WTC11 (cell line): ENCODE data around the gene KCNIP1. TPM values are rescaled to one million over a fixed set of nuclear protein-coding genes. Genes with fewer than 3 reads are reported as not detected.

Source experiments
- ATAC-seq: fragments of 200-7000 bp; cut with Tn5 transposase; 2 replicates; pipeline ENCODE4 v1.10.0; 2021; ENCODE audit warnings: mild to moderate bottlenecking, moderate library complexity
- CTCF ChIA-PET: fragments of 300-600 bp; sonication (Branson Sonifier 250); formaldehyde crosslinking; loops from one replicate; lab custom pipeline; 2021; ENCODE audit warnings: antibody characterized with exemption; lab: Charles Lee
- POLR2A ChIA-PET: fragments of 350-600 bp; sonication (Branson Sonifier 250); formaldehyde crosslinking; loops from one replicate; lab custom pipeline; 2021; ENCODE audit warnings: antibody characterized with exemption; lab: Charles Lee
- DNase-seq: peaks from one replicate; pipeline ENCODE4 v3.0.0; 2021; ENCODE audit warnings: low spot score
- H3K27ac Mint-ChIP-seq: 2 replicates; pipeline ENCODE4 v1.8.0; 2021; ENCODE audit warnings: mixed read lengths
- H3K27me3 Mint-ChIP-seq: 2 replicates; pipeline ENCODE4 v1.8.0; 2021; ENCODE audit warnings: low read depth, mild to moderate bottlenecking, moderate library complexity, mixed read lengths
- H3K36me3 Mint-ChIP-seq: 2 replicates; pipeline ENCODE4 v1.8.0; 2021; ENCODE audit warnings: mixed read lengths
- H3K4me1 Mint-ChIP-seq: 2 replicates; pipeline ENCODE4 v1.8.0; 2022; ENCODE audit warnings: mixed read lengths
- H3K4me3 Mint-ChIP-seq: 2 replicates; pipeline ENCODE4 v1.8.0; 2021; ENCODE audit warnings: mild to moderate bottlenecking, moderate library complexity, mixed read lengths
- H3K9me3 Mint-ChIP-seq: 2 replicates; pipeline ENCODE4 v1.8.0; 2021; ENCODE audit warnings: mixed read lengths
- CBFB ChIP-seq: sonication (generic); formaldehyde crosslinking; IDR thresholded peaks from 2 replicates; pipeline ENCODE4 v1.8.1; 2022; ENCODE audit warnings: mild to moderate bottlenecking, low read depth, missing genetic modification reagents
- ELF4 ChIP-seq: sonication (generic); formaldehyde crosslinking; IDR thresholded peaks from 2 replicates; pipeline ENCODE4 v1.8.1; 2022; ENCODE audit warnings: low read depth, mild to moderate bottlenecking, moderate library complexity, missing genetic modification reagents
- ETV6 ChIP-seq: sonication (generic); formaldehyde crosslinking; IDR thresholded peaks from 2 replicates; pipeline ENCODE4 v1.8.1; 2022; ENCODE audit warnings: mild to moderate bottlenecking, missing genetic modification reagents
- FOXP1 ChIP-seq: sonication (generic); formaldehyde crosslinking; IDR thresholded peaks from 2 replicates; pipeline ENCODE4 v1.8.0; 2022; ENCODE audit warnings: missing genetic modification reagents, mild to moderate bottlenecking, moderate library complexity, borderline replicate concordance
- IRF2 ChIP-seq: sonication (generic); formaldehyde crosslinking; IDR thresholded peaks from 2 replicates; pipeline ENCODE4 v1.8.0; 2022; ENCODE audit warnings: low read depth, missing genetic modification reagents, borderline replicate concordance
- JAZF1 ChIP-seq: fragments of 250-450 bp; sonication (Bioruptor Pico); IDR thresholded peaks from 2 replicates; pipeline ENCODE4 v1.9.0; 2021; ENCODE audit warnings: moderate library complexity, mild to moderate bottlenecking, inconsistent platforms
- TEAD4 ChIP-seq: sonication (generic); formaldehyde crosslinking; IDR thresholded peaks from 2 replicates; pipeline ENCODE4 v1.8.0; 2022; ENCODE audit warnings: mild to moderate bottlenecking, missing genetic modification reagents
- ZNF121 ChIP-seq: sonication (generic); formaldehyde crosslinking; IDR thresholded peaks from 2 replicates; pipeline ENCODE4 v1.8.0; 2023; ENCODE audit warnings: missing genetic modification reagents
- ZNF219 ChIP-seq: sonication (generic); formaldehyde crosslinking; IDR thresholded peaks from 2 replicates; pipeline ENCODE4 v1.8.0; 2023; ENCODE audit warnings: missing genetic modification reagents, mild to moderate bottlenecking, borderline replicate concordance
- ZNF232 ChIP-seq: sonication (generic); formaldehyde crosslinking; IDR thresholded peaks from 2 replicates; pipeline ENCODE4 v1.8.0; 2022; ENCODE audit warnings: mild to moderate bottlenecking, missing genetic modification reagents
- ZNF317 ChIP-seq: sonication (generic); formaldehyde crosslinking; IDR thresholded peaks from 2 replicates; pipeline ENCODE4 v1.8.1; 2023; ENCODE audit warnings: low read depth, mild to moderate bottlenecking, moderate library complexity, missing genetic modification reagents, borderline replicate concordance
- ZNF396 ChIP-seq: fragments of 250-450 bp; sonication (Bioruptor Pico); IDR thresholded peaks from 2 replicates; pipeline ENCODE4 v1.8.0; 2021; ENCODE audit warnings: mild to moderate bottlenecking, moderate library complexity, borderline replicate concordance
- total RNA-seq: library from RNA; stranded (reverse); gene quantifications from 3 replicates; pipeline ENCODE4 v1.2.3, GENCODE V29; 2021
- TF ChIP-seq, protein P1 (sequence below): sonication (generic); formaldehyde crosslinking; IDR thresholded peaks from 2 replicates; pipeline ENCODE4 v1.8.0; 2023; ENCODE audit warnings: missing genetic modification reagents, mild to moderate bottlenecking, borderline replicate concordance
- TF ChIP-seq, protein P2 (sequence below): sonication (generic); formaldehyde crosslinking; IDR thresholded peaks from 2 replicates; pipeline ENCODE4 v1.8.1; 2022; ENCODE audit warnings: low read depth, missing genetic modification reagents, borderline replicate concordance
- TF ChIP-seq, protein P3 (sequence below): sonication (generic); formaldehyde crosslinking; IDR thresholded peaks from 2 replicates; pipeline ENCODE4 v1.8.1; 2023; ENCODE audit warnings: mild to moderate bottlenecking, missing genetic modification reagents
- TF ChIP-seq, protein P4 (sequence below): sonication (generic); formaldehyde crosslinking; IDR thresholded peaks from 2 replicates; pipeline ENCODE4 v1.8.1; 2023; ENCODE audit warnings: mild to moderate bottlenecking, missing genetic modification reagents, moderate library complexity
- TF ChIP-seq, protein P5 (sequence below): sonication (generic); formaldehyde crosslinking; IDR thresholded peaks from 2 replicates; pipeline ENCODE4 v1.8.0; 2022; ENCODE audit warnings: mild to moderate bottlenecking, missing genetic modification reagents
- TF ChIP-seq, protein P6 (sequence below): fragments of 250-450 bp; sonication (Bioruptor Pico); IDR thresholded peaks from 2 replicates; pipeline ENCODE4 v2.1.2; 2022; ENCODE audit warnings: mild to moderate bottlenecking, moderate library complexity
- TF ChIP-seq, protein P7 (sequence below): sonication (generic); formaldehyde crosslinking; IDR thresholded peaks from 2 replicates; pipeline ENCODE4 v1.8.0; 2022; ENCODE audit warnings: mild to moderate bottlenecking, missing genetic modification reagents
- TF ChIP-seq, protein P8 (sequence below): sonication (generic); formaldehyde crosslinking; IDR thresholded peaks from 2 replicates; pipeline ENCODE4 v1.8.0; 2022; ENCODE audit warnings: mild to moderate bottlenecking, missing genetic modification reagents

KCNIP1 gene
- total RNA-seq, 1 experiment from 2014 or later = 0.59 TPM

DNA sequence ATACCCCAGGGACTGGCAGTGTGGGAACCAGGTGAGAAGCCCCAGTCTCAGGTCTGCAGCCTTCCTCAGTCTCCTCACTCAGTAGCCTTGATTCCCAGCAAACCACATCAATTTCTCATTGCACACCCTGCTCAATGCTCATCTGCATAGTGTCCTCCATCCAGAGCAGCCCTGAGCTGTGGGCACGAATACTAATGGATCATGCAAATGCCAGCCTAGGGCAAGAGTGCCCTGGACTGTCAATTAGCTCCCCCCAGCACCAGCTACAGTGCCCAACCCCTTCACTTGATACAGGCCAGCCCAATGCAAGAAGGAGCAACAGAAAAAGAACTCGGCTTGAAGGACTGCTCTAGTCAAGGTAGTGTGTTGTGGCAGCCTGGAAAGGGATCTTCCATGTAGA lies 9.8 kb upstream of the KCNIP1 start:
- DNase-seq (no peak), ATAC-seq (no peak)
- Mint-ChIP-seq H3K4me1 (peaks cover 17% of the 10 kb centered on the region), H3K4me3 (no peak overlapping the region), H3K27me3 (no peaks in the 10 kb centered on the region), H3K9me3 (no peaks in the 10 kb centered on the region), H3K27ac (no peak overlapping the region), H3K36me3 (no peaks in the 10 kb centered on the region)
- CTCF ChIA-PET = no interaction called here
- POLR2A ChIA-PET = no interaction called here
- no peak for TF ChIP-seq ZNF317 (CRISPR knock-in tag)
- TF ChIP-seq ELF4 (CRISPR knock-in tag) = no peak
- no peak for TF ChIP-seq ZNF232 (CRISPR knock-in tag)
- no peak for TF ChIP-seq TEAD4 (CRISPR knock-in tag)
- TF ChIP-seq, protein P1, sequence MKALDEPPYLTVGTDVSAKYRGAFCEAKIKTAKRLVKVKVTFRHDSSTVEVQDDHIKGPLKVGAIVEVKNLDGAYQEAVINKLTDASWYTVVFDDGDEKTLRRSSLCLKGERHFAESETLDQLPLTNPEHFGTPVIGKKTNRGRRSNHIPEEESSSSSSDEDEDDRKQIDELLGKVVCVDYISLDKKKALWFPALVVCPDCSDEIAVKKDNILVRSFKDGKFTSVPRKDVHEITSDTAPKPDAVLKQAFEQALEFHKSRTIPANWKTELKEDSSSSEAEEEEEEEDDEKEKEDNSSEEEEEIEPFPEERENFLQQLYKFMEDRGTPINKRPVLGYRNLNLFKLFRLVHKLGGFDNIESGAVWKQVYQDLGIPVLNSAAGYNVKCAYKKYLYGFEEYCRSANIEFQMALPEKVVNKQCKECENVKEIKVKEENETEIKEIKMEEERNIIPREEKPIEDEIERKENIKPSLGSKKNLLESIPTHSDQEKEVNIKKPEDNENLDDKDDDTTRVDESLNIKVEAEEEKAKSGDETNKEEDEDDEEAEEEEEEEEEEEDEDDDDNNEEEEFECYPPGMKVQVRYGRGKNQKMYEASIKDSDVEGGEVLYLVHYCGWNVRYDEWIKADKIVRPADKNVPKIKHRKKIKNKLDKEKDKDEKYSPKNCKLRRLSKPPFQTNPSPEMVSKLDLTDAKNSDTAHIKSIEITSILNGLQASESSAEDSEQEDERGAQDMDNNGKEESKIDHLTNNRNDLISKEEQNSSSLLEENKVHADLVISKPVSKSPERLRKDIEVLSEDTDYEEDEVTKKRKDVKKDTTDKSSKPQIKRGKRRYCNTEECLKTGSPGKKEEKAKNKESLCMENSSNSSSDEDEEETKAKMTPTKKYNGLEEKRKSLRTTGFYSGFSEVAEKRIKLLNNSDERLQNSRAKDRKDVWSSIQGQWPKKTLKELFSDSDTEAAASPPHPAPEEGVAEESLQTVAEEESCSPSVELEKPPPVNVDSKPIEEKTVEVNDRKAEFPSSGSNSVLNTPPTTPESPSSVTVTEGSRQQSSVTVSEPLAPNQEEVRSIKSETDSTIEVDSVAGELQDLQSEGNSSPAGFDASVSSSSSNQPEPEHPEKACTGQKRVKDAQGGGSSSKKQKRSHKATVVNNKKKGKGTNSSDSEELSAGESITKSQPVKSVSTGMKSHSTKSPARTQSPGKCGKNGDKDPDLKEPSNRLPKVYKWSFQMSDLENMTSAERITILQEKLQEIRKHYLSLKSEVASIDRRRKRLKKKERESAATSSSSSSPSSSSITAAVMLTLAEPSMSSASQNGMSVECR = no peak
- TF ChIP-seq, protein P2, sequence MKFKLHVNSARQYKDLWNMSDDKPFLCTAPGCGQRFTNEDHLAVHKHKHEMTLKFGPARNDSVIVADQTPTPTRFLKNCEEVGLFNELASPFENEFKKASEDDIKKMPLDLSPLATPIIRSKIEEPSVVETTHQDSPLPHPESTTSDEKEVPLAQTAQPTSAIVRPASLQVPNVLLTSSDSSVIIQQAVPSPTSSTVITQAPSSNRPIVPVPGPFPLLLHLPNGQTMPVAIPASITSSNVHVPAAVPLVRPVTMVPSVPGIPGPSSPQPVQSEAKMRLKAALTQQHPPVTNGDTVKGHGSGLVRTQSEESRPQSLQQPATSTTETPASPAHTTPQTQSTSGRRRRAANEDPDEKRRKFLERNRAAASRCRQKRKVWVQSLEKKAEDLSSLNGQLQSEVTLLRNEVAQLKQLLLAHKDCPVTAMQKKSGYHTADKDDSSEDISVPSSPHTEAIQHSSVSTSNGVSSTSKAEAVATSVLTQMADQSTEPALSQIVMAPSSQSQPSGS = no peak
- no peak for TF ChIP-seq ZNF121
- no peak for TF ChIP-seq IRF2 (CRISPR knock-in tag)
- no peak for TF ChIP-seq ETV6 (CRISPR knock-in tag)
- TF ChIP-seq FOXP1 (CRISPR knock-in tag) = no peak
- TF ChIP-seq ZNF219 (CRISPR knock-in tag) = no peak
- TF ChIP-seq, protein P3, sequence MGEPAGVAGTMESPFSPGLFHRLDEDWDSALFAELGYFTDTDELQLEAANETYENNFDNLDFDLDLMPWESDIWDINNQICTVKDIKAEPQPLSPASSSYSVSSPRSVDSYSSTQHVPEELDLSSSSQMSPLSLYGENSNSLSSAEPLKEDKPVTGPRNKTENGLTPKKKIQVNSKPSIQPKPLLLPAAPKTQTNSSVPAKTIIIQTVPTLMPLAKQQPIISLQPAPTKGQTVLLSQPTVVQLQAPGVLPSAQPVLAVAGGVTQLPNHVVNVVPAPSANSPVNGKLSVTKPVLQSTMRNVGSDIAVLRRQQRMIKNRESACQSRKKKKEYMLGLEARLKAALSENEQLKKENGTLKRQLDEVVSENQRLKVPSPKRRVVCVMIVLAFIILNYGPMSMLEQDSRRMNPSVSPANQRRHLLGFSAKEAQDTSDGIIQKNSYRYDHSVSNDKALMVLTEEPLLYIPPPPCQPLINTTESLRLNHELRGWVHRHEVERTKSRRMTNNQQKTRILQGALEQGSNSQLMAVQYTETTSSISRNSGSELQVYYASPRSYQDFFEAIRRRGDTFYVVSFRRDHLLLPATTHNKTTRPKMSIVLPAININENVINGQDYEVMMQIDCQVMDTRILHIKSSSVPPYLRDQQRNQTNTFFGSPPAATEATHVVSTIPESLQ (CRISPR knock-in tag) = no peak

DNA sequence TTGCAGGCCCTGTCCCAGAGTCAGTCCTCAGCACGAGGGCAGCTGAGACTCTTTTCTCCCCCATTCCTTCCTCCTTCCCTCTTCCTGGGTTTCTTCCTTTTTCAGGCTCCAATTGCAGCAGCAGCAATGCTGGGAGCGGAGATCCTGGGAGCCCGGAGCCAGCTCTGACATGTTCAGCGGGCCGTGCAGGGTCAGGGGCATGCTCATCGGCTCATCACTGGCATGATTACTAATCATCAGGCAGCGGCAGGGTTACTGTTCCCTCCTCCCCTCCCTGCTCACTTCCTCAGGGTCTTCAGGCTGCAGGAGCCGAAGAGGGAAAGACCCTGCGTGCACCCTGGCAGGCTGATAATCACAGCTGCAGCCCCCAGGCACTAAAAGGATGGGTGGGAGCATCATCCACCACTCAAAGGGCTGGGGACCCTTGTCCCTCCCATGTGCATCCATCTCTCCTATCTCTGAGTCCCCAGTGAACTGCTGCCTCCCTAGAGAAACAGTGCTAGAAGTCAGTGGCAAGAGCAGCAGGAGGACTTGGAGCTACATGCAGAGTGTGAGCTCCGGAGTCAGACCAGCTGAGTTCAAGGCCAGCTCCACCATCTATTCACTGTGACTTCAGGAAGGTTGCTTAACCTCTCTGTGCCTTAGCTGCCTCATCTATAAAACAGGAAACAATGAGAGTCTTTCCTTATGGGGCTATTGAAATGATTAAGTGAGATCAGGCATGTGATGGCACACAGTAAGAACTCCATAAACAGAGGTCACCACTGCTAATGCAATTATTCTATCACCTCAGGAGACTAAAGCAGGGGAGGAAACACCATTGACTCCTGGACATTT lies 7.8 kb upstream of the KCNIP1 start:
- ChIA-PET CTCF (interaction anchor here (1.1 kb wide), 1 partner anchor 13 kb away, joined by 4 read pairs; no protein-coding TSS in a partner anchor), POLR2A (no interaction called here)
- ATAC-seq (no peak), DNase-seq (no peak)
- Mint-ChIP-seq H3K27me3 (no peaks in the 10 kb centered on the region; the same call in none of the 2 replicates), H3K27ac (no peak overlapping the region), H3K9me3 (no peaks in the 10 kb centered on the region), H3K36me3 (no peaks in the 10 kb centered on the region), H3K4me1 (peaks cover 11% of the 10 kb centered on the region), H3K4me3 (no peak overlapping the region)
- TF ChIP-seq ZNF396 (no peak), JAZF1 (CRISPR knock-in tag) (no peak), ETV6 (CRISPR knock-in tag) (no peak), CBFB (CRISPR knock-in tag) (no peak)
- TF ChIP-seq, protein P4, sequence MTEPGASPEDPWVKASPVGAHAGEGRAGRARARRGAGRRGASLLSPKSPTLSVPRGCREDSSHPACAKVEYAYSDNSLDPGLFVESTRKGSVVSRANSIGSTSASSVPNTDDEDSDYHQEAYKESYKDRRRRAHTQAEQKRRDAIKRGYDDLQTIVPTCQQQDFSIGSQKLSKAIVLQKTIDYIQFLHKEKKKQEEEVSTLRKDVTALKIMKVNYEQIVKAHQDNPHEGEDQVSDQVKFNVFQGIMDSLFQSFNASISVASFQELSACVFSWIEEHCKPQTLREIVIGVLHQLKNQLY (CRISPR knock-in tag) = no peak
- TF ChIP-seq, protein P5, sequence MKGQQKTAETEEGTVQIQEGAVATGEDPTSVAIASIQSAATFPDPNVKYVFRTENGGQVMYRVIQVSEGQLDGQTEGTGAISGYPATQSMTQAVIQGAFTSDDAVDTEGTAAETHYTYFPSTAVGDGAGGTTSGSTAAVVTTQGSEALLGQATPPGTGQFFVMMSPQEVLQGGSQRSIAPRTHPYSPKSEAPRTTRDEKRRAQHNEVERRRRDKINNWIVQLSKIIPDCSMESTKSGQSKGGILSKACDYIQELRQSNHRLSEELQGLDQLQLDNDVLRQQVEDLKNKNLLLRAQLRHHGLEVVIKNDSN (CRISPR knock-in tag) = no peak
- TF ChIP-seq, protein P6, sequence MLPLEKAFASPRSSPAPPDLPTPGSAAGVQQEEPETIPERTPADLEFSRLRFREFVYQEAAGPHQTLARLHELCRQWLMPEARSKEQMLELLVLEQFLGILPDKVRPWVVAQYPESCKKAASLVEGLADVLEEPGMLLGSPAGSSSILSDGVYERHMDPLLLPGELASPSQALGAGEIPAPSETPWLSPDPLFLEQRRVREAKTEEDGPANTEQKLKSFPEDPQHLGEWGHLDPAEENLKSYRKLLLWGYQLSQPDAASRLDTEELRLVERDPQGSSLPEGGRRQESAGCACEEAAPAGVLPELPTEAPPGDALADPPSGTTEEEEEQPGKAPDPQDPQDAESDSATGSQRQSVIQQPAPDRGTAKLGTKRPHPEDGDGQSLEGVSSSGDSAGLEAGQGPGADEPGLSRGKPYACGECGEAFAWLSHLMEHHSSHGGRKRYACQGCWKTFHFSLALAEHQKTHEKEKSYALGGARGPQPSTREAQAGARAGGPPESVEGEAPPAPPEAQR (CRISPR knock-in tag) = no peak
- TF ChIP-seq, protein P7, sequence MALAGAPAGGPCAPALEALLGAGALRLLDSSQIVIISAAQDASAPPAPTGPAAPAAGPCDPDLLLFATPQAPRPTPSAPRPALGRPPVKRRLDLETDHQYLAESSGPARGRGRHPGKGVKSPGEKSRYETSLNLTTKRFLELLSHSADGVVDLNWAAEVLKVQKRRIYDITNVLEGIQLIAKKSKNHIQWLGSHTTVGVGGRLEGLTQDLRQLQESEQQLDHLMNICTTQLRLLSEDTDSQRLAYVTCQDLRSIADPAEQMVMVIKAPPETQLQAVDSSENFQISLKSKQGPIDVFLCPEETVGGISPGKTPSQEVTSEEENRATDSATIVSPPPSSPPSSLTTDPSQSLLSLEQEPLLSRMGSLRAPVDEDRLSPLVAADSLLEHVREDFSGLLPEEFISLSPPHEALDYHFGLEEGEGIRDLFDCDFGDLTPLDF (CRISPR knock-in tag) = no peak
- TF ChIP-seq, protein P8, sequence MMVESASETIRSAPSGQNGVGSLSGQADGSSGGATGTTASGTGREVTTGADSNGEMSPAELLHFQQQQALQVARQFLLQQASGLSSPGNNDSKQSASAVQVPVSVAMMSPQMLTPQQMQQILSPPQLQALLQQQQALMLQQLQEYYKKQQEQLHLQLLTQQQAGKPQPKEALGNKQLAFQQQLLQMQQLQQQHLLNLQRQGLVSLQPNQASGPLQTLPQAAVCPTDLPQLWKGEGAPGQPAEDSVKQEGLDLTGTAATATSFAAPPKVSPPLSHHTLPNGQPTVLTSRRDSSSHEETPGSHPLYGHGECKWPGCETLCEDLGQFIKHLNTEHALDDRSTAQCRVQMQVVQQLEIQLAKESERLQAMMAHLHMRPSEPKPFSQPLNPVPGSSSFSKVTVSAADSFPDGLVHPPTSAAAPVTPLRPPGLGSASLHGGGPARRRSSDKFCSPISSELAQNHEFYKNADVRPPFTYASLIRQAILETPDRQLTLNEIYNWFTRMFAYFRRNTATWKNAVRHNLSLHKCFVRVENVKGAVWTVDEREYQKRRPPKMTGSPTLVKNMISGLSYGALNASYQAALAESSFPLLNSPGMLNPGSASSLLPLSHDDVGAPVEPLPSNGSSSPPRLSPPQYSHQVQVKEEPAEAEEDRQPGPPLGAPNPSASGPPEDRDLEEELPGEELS (CRISPR knock-in tag) = no peak
